Stromal cell of bone marrow (primary cell): Measurements from ENCODE around the gene FUCA1.
"Not testable (repeated sequence)": the region's sequence is repeated elsewhere in the genome, so short reads cannot be mapped to it uniquely, and the experiment has no call there.

Source experiments
- DNase-seq: peaks from one replicate; pipeline ENCODE4 v3.0.0-alpha.2; 2012; ENCODE audit warnings: low read depth

FUCA1 gene

GRCh38 chr1:23867895-23868556, at the start of gene FUCA1:
FUCA1 (minus strand) TSS chr1:23868290; CDS start chr1:23868286, 4 bp downstream.
- DNase-seq: peak; percentile 77

- peak; percentile 19 for DNase-seq
Measured at GRCh38 chr1:23916209-23917131, 48.4 kb upstream of the FUCA1 start.

- no peak for DNase-seq
Measured at GRCh38 chr1:23915466-23915865, 47.4 kb upstream of the FUCA1 start.

- DNase-seq: no peak
Measured at GRCh38 chr1:23914921-23915320, 46.8 kb upstream of the FUCA1 start.

- no peak for DNase-seq
Measured at GRCh38 chr1:23913212-23913880, 45.3 kb upstream of the FUCA1 start, which contains the start of gene CNR2. CNR2 (minus strand) TSS chr1:23913362; CDS start chr1:23875617, 37,745 bp downstream.

GRCh38 chr1:23911921-23912320, 43.8 kb upstream of the FUCA1 start:
- no peak for DNase-seq

GRCh38 chr1:23910553-23911246, 42.6 kb upstream of the FUCA1 start:
- DNase-seq: no peak

- DNase-seq: no peak
Measured at GRCh38 chr1:23910144-23910543, 42.1 kb upstream of the FUCA1 start.

GRCh38 chr1:23909412-23909811, 41.3 kb upstream of the FUCA1 start:
- DNase-seq: no peak

- DNase-seq: no peak
Measured at GRCh38 chr1:23908453-23909341, 40.6 kb upstream of the FUCA1 start.

GRCh38 chr1:23906731-23907130, 38.6 kb upstream of the FUCA1 start:
- no peak for DNase-seq

- DNase-seq: no peak
Measured at GRCh38 chr1:23905461-23906025, 37.5 kb upstream of the FUCA1 start.

GRCh38 chr1:23904748-23905357, 36.8 kb upstream of the FUCA1 start:
- no peak for DNase-seq

GRCh38 chr1:23903754-23904153, 35.7 kb upstream of the FUCA1 start:
- no peak for DNase-seq

- no peak for DNase-seq
Measured at GRCh38 chr1:23902321-23903278, 34.5 kb upstream of the FUCA1 start.

GRCh38 chr1:23900017-23900416, 31.9 kb upstream of the FUCA1 start:
- DNase-seq: not testable (repeated sequence)

- DNase-seq: no peak
Measured at GRCh38 chr1:23899070-23899469, 31.0 kb upstream of the FUCA1 start.

- DNase-seq: no peak
Measured at GRCh38 chr1:23897083-23897482, 29.0 kb upstream of the FUCA1 start.

GRCh38 chr1:23896491-23896890, 28.4 kb upstream of the FUCA1 start:
- no peak for DNase-seq
